ENCODE results near the gene SLC3A2.

- TF ChIP-seq, protein P1, sequence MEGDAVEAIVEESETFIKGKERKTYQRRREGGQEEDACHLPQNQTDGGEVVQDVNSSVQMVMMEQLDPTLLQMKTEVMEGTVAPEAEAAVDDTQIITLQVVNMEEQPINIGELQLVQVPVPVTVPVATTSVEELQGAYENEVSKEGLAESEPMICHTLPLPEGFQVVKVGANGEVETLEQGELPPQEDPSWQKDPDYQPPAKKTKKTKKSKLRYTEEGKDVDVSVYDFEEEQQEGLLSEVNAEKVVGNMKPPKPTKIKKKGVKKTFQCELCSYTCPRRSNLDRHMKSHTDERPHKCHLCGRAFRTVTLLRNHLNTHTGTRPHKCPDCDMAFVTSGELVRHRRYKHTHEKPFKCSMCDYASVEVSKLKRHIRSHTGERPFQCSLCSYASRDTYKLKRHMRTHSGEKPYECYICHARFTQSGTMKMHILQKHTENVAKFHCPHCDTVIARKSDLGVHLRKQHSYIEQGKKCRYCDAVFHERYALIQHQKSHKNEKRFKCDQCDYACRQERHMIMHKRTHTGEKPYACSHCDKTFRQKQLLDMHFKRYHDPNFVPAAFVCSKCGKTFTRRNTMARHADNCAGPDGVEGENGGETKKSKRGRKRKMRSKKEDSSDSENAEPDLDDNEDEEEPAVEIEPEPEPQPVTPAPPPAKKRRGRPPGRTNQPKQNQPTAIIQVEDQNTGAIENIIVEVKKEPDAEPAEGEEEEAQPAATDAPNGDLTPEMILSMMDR (IDR thresholded peaks at IDR 0.05) = no peak
- TF ChIP-seq POLR2AphosphoS5 (IDR thresholded peaks at IDR 0.05) = no peak
- no peak for TF ChIP-seq POLR2A (IDR thresholded peaks at IDR 0.05)
These were observed 53.2 kb downstream of the SLC3A2 start for GRCh38 chr11:62933750-62934495.
